DMS53 (cell line): Measurements from ENCODE around the gene KDM4B.

Experiments used
- DNase-seq: peaks from one replicate; lab custom pipeline; 2025; lab: John Stamatoyannopoulos, UW

The KDM4B gene

GRCh38 chr19:5068233-5069072 lies 99.5 kb downstream of the KDM4B start:
- DNase-seq = no peak

- DNase-seq = no peak
Measured at GRCh38 chr19:5070331-5070730, 101.4 kb downstream of the KDM4B start.

GRCh38 chr19:5070930-5071329 lies 102.0 kb downstream of the KDM4B start:
- DNase-seq = no peak

- no peak for DNase-seq
Measured at GRCh38 chr19:5071579-5071978, 102.7 kb downstream of the KDM4B start.

- no peak for DNase-seq
Measured at GRCh38 chr19:5072115-5072514, 103.2 kb downstream of the KDM4B start.

- no peak for DNase-seq
Measured at GRCh38 chr19:5073153-5073844, 104.4 kb downstream of the KDM4B start.

- DNase-seq = no peak
Measured at GRCh38 chr19:5074407-5074806, 105.5 kb downstream of the KDM4B start.

- no peak for DNase-seq
Measured at GRCh38 chr19:5074830-5075394, 106.0 kb downstream of the KDM4B start.

- no peak for DNase-seq
Measured at GRCh38 chr19:5075597-5075996, 106.7 kb downstream of the KDM4B start.

GRCh38 chr19:5076440-5077208 lies 107.7 kb downstream of the KDM4B start:
- no peak for DNase-seq

- DNase-seq = no peak
Measured at GRCh38 chr19:5077209-5077515, 108.2 kb downstream of the KDM4B start.

- DNase-seq = no peak
Measured at GRCh38 chr19:5078182-5078581, 109.3 kb downstream of the KDM4B start.

GRCh38 chr19:5078666-5079065 lies 109.8 kb downstream of the KDM4B start:
- DNase-seq = no peak

- DNase-seq = no peak
Measured at GRCh38 chr19:5079071-5079774, 110.3 kb downstream of the KDM4B start.

- DNase-seq = no peak
Measured at GRCh38 chr19:5080030-5080654, 111.2 kb downstream of the KDM4B start.

GRCh38 chr19:5080809-5081208 lies 111.9 kb downstream of the KDM4B start:
- DNase-seq = no peak

- no peak for DNase-seq
Measured at GRCh38 chr19:5081443-5082161, 112.7 kb downstream of the KDM4B start.

GRCh38 chr19:5083547-5083965 lies 114.6 kb downstream of the KDM4B start:
- DNase-seq = no peak

- DNase-seq = no peak
Measured at GRCh38 chr19:5085566-5085965, 116.7 kb downstream of the KDM4B start.

- DNase-seq = no peak
Measured at GRCh38 chr19:5086230-5086629, 117.3 kb downstream of the KDM4B start.
